ENCODE measurements around the gene CCL28.
"Not testable (repeated sequence)": the region's sequence is repeated elsewhere in the genome, so short reads cannot be mapped to it uniquely, and the experiment has no call there.

The CCL28 gene

DNA sequence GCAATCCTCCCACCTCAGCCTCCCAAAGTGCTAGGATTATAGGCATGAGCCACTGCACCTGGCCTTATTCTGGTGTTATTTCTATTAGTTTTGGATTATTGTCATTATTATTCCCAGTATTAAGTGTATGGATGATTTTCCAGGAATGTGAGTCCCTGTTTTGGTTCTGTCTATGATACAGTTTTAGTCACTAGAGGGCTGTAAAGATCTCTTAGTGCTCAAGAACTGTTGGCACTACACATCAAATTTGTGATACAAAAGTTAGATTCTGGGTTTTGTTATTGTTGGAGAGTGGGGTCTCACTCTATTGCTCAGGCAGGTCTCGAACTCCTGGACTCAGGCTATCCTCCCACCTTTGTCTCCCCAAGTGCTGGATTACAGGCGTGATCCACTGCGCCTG is 12.1 kb downstream of the CCL28 start:
- TF ChIP-seq JUND (IDR thresholded peaks at IDR 0.05; ENCODE audit: low read depth): no peak
- DNase-seq (ENCODE audit: low read depth in 1 of 2, low spot score in 1 of 2): peak; percentile 62
- in situ Hi-C loops (cut with HindIII; ENCODE audit: low pct_unique_long_range_greater_than_20kb, low sequenced_read_pairs): no loop called here

DNA sequence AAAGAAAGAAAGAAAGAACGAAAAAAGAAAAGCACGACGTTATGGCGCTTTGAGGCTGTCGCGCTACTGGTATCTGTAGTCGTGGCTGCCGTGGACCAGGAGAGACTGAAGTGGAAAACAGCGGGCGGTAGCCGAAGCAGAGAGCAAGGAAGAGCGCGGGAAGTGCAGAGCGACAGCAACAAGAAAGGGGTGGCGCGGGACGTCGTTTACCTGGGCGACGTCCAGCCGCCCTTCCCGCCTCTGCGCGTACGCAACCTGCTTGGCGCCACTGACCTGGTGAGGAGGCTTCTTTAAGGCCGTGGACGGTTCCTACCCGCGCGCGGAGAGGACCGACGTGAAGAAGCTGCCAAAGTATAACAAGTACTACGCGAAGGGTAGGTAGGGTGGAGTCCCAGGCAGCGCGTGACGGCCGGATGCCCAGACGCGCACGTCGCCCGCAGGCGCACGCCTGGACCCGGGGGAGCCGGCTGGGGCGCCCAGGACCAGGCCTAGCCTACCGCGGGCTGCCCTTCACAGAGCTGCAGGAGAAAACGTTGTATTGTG is 15.4 kb downstream of the CCL28 start:
- TF ChIP-seq JUND (IDR thresholded peaks at IDR 0.05; ENCODE audit: low read depth): no peak
- in situ Hi-C loops (cut with HindIII; ENCODE audit: low pct_unique_long_range_greater_than_20kb, low sequenced_read_pairs): no loop called here

DNA sequence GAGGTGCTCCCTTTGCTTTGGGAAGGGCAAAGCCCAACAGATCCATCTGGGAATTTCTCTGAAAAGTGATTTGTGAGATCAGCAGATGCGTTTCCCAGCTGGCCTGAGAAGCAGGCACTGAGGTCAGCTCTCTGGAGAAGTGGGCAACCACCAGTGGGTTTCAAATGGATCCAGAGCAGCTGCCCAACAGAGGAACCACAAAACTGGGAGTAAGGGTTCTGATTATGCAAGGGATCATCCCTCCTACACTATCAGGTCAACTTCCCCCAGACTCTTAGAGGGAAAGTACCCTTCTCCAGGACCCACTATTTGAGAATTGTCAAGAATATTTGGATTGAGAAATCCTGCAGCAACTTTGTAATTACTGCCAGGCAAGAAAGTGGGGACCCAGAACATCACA is 21.7 kb downstream of the CCL28 start:
- DNase-seq (ENCODE audit: low read depth in 1 of 2, low spot score in 1 of 2): no peak
- TF ChIP-seq JUND (IDR thresholded peaks at IDR 0.05; ENCODE audit: low read depth): no peak
- in situ Hi-C loops (cut with HindIII; ENCODE audit: low pct_unique_long_range_greater_than_20kb, low sequenced_read_pairs): no loop called here

More for the DNA sequence above, 15.4 kb downstream of the CCL28 start:
- DNase-seq (ENCODE audit: low read depth in 1 of 2, low spot score in 1 of 2): no peak

DNA sequence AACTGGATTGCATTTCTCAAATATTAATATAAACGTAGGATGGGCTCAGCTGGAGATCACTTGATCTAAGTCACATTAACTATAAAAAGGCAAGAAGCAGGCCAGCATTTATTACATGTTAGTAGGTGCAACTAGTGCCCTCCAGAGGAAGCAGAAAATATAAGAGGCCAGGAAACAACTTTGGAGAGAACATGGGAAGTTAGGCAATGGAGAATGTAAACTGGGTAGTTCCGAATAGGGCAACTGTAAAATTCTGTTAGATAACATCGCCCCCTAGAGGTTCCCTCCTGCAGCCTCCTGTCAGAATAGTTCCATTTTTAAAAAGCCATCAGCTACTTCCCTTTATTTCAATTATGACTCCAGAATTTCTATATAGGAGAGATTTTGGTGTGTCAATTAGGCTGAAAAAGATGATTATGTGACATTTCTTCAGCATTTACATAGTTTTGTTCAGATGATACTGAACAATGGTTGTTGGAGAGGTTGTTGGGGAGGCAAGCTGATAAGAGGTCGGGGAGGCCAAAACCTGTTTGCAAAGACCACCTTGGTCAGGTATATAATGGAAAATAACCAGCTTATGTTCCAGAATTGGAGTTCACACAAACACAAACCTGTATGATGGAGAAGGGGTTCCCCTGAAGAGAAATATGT is 22.4 kb downstream of the CCL28 start:
- peak; percentile 89 to 94 for DNase-seq (ENCODE audit: low read depth in 1 of 2, low spot score in 1 of 2)
- in situ Hi-C loops (cut with HindIII; ENCODE audit: low pct_unique_long_range_greater_than_20kb, low sequenced_read_pairs): no loop called here
- no peak for TF ChIP-seq JUND (IDR thresholded peaks at IDR 0.05; ENCODE audit: low read depth)

GRCh38 chr5:43386960-43387362 is 25.2 kb downstream of the CCL28 start:
- in situ Hi-C loops (cut with HindIII; ENCODE audit: low pct_unique_long_range_greater_than_20kb, low sequenced_read_pairs): no loop called here
- no peak for TF ChIP-seq JUND (IDR thresholded peaks at IDR 0.05; ENCODE audit: low read depth)
- no peak for DNase-seq (ENCODE audit: low read depth in 1 of 2, low spot score in 1 of 2)

DNA sequence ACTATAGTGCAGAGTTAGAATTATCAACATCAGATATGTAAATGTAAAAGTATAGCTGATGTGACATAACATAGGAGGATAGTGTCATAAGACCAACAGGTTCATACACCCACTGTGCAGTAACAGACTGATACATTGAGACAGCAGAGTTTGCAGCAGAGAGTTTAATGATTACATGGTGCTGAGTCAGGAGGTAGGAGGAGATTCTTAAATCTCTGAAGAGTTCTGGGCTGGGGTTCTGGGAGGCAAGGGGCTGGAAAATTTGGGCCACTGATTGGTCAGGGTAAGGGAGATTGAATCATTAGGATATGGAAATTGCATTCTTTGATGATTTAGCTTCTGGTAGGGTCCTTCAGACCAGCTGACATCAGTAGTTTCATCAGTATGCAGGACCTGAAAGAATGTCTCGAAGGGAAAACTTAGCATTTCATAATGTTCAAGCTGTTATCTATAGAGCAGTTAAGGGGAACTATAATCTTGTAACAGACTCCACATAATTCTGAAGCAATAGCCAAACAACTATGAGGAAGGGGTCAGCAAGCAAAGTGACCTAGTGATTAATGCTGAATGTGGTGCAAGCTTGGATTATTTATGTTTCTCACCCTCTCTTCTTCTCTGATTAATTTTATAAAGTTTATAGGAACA is 35.6 kb downstream of the CCL28 start:
- in situ Hi-C loops (cut with HindIII; ENCODE audit: low pct_unique_long_range_greater_than_20kb, low sequenced_read_pairs): no loop called here
- DNase-seq (ENCODE audit: low read depth in 1 of 2, low spot score in 1 of 2): no peak
- TF ChIP-seq JUND (IDR thresholded peaks at IDR 0.05; ENCODE audit: low read depth): no peak

GRCh38 chr5:43371821-43372220 is 40.4 kb downstream of the CCL28 start:
- no peak for TF ChIP-seq JUND (IDR thresholded peaks at IDR 0.05; ENCODE audit: low read depth)
- in situ Hi-C loops (cut with HindIII; ENCODE audit: low pct_unique_long_range_greater_than_20kb, low sequenced_read_pairs): no loop called here
- no peak for DNase-seq (ENCODE audit: low read depth in 1 of 2, low spot score in 1 of 2)

DNA sequence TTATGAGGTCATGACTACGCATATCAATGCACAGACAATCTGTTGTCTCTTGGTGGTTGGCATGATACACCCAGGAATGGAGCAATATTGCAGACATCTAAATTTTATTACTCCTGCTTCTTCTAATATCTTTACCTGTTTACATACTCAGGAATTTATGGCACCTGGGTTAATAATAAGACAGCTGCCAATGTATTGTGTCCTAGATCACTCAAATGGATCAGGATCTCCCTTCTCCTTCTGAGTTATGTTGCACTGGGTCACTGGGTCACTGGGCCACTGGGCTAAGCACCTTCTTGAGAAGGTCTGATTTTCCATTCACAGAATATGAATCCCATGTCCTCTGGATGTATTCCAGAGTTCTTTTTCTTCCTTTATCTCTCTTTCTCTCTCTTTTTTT is 41.8 kb downstream of the CCL28 start:
- in situ Hi-C loops (cut with HindIII; ENCODE audit: low pct_unique_long_range_greater_than_20kb, low sequenced_read_pairs): no loop called here
- no peak for DNase-seq (ENCODE audit: low read depth in 1 of 2, low spot score in 1 of 2)
- no peak for TF ChIP-seq JUND (IDR thresholded peaks at IDR 0.05; ENCODE audit: low read depth)

GRCh38 chr5:43369651-43370050 is 42.5 kb downstream of the CCL28 start:
- no peak for DNase-seq (ENCODE audit: low read depth in 1 of 2, low spot score in 1 of 2)
- in situ Hi-C loops (cut with HindIII; ENCODE audit: low pct_unique_long_range_greater_than_20kb, low sequenced_read_pairs): no loop called here
- no peak for TF ChIP-seq JUND (IDR thresholded peaks at IDR 0.05; ENCODE audit: low read depth)

DNA sequence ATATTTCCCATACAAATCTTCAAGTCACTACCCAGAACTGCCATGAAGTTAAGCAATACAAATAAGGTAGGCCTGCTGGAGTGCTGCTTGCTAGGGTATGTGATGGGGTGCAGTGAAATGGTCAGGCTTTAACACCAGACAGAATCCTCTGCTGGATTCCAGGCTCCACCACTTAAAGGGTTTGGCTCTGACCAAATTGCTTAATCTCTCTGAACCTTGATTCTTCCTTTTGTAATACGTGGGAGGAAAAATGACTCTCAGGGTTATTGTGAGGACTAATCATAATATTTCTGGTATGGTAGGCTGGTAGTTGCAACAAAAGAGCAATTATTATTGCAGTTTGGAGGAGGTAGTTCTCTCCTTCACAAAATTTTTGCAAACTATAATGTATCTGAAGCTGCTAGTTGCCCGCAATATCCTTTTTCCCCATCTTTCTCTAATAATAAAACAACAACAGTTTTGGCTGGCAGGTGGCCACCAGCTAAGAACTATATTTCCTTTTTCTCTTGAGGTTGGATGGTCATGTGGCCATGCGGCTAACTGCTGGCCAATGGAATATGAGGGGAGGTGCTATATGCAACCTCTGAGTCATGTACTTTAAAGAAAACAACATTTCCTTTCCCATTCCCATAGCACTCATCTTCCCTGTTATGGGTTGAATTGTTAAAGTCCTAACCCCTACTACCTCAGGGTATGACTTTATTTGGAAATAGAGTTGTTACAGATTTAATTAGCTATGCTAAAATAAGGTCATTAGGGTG is 44.1 kb downstream of the CCL28 start:
- TF ChIP-seq JUND (IDR thresholded peaks at IDR 0.05; ENCODE audit: low read depth): no peak
- in situ Hi-C loops (cut with HindIII; ENCODE audit: low pct_unique_long_range_greater_than_20kb, low sequenced_read_pairs): no loop called here
- DNase-seq (ENCODE audit: low read depth in 1 of 2, low spot score in 1 of 2): no peak

DNA sequence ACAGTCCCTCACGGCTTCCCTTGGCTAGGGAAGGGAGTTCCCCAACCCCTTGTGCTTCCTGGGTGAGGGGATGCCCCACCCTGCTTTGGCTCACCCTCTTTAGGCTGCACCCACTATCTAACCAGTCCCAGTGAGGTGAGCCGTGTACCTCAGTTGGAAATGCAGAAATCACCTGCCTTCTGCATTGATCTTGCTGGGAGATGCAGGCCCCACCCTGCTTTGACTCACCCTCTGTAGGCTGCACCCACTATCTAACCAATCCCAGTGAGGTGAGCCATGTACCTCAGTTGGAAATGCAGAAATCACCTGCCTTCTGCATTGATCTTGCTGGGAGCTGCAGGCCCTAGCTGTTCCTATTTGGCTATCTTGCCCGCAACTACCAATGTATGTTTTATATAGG is 44.7 kb downstream of the CCL28 start:
- TF ChIP-seq JUND (IDR thresholded peaks at IDR 0.05; ENCODE audit: low read depth): no peak
- DNase-seq (ENCODE audit: low read depth in 1 of 2, low spot score in 1 of 2): no peak
- in situ Hi-C loops (cut with HindIII; ENCODE audit: low pct_unique_long_range_greater_than_20kb, low sequenced_read_pairs): no loop called here

DNA sequence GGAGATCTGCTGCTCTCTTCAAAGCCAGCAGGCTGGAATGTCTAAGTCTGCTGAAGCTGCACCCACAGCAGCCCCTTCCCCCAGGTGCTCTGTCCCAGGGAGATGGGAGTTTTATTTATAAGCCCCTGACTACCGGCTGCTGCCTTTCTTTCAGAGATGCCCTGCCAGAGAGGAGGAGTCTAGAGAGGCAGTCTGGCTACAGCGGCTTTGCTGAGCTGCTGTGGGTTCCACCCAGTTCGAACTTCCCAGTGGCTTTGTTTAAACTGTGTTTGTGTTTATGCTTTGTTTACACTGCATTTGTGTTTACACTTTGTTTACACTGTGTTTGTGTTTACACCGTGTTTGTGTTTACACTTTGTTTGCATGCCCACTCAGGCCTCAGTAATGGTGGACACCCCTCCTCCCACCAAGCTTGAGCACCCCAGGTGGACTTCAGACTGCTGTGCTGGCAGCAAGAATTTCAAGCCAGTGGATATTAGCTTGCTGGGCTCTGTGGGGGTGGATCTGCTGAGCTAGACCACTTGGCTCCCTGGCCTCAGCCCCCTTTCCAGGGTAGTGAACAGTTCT is 45.4 kb downstream of the CCL28 start:
- DNase-seq (ENCODE audit: low read depth in 1 of 2, low spot score in 1 of 2); in situ Hi-C loops (cut with HindIII; ENCODE audit: low pct_unique_long_range_greater_than_20kb, low sequenced_read_pairs): not testable (repeated sequence)

- in situ Hi-C loops (cut with HindIII; ENCODE audit: low pct_unique_long_range_greater_than_20kb, low sequenced_read_pairs); DNase-seq (ENCODE audit: low read depth in 1 of 2, low spot score in 1 of 2): not testable (repeated sequence)
These were observed 47.0 kb downstream of the CCL28 start for GRCh38 chr5:43365155-43365554.
